Karpas-422 (cell line): ENCODE measurements around the gene BATF2. TPM values are rescaled to one million over a fixed set of nuclear protein-coding genes. Genes with fewer than 3 reads are reported as not detected.

Experiments
- DNase-seq: peaks from one replicate; pipeline ENCODE4 v3.0.0-alpha.2; 2015
- H2AFZ ChIP-seq: fragments of 200-600 bp; sonication (generic); 2 replicates; pipeline ENCODE4 v1.6.1; 2014; ENCODE audit warnings: antibody characterized with exemption, low read length, mixed read lengths
- H3K27ac ChIP-seq: fragments of 200-600 bp; sonication (generic); 2 replicates; pipeline ENCODE4 v1.5.1; 2014; ENCODE audit warnings: mild to moderate bottlenecking, low read length, moderate library complexity
- H3K27me3 ChIP-seq: fragments of 200-600 bp; sonication (generic); 2 replicates; pipeline ENCODE4 v1.6.1; 2014; ENCODE audit warnings: low read length, mixed read lengths
- H3K36me3 ChIP-seq: fragments of 200-600 bp; sonication (generic); 2 replicates; pipeline ENCODE4 v1.6.1; 2014; ENCODE audit warnings: low read length, mixed read lengths; ENCODE audit not compliant: insufficient read depth
- H3K4me1 ChIP-seq: fragments of 200-600 bp; sonication (generic); 2 replicates; pipeline ENCODE4 v1.6.1; 2014; ENCODE audit warnings: mild to moderate bottlenecking, low read length, mixed read lengths
- H3K4me2 ChIP-seq: fragments of 200-600 bp; sonication (generic); 2 replicates; pipeline ENCODE4 v1.6.1; 2014; ENCODE audit warnings: low read length, low read depth, mild to moderate bottlenecking; ENCODE audit not compliant: poor library complexity, severe bottlenecking
- H3K4me3 ChIP-seq: fragments of 200-600 bp; sonication (generic); 2 replicates; pipeline ENCODE4 v1.5.1; 2014; ENCODE audit warnings: mild to moderate bottlenecking, antibody characterized with exemption, low read length, mixed read lengths
- H3K79me2 ChIP-seq: fragments of 200-600 bp; sonication (generic); 2 replicates; pipeline ENCODE4 v1.6.1; 2014; ENCODE audit warnings: mild to moderate bottlenecking, low read length, mixed read lengths
- H3K9ac ChIP-seq: fragments of 200-600 bp; sonication (generic); 2 replicates; pipeline ENCODE4 v1.6.0; 2014; ENCODE audit warnings: low read length
- H3K9me2 ChIP-seq: fragments of 200-600 bp; sonication (generic), shearing (Covaris generic); replicated peaks from 2 replicates; pipeline ENCODE4 v1.6.0; 2014; ENCODE audit warnings: mild to moderate bottlenecking, low read length, moderate library complexity; ENCODE audit not compliant: insufficient read depth
- H3K9me3 ChIP-seq: fragments of 300-700, 200-600 bp; sonication (generic); 2 replicates; pipeline ENCODE4 v1.6.1; 2014; ENCODE audit warnings: low read length, mixed read lengths
- H4K20me1 ChIP-seq: fragments of 200-600 bp; sonication (generic); 2 replicates; pipeline ENCODE4 v1.6.1; 2014; ENCODE audit warnings: mild to moderate bottlenecking, antibody characterized with exemption, low read length, low read depth; ENCODE audit not compliant: insufficient read depth
- total RNA-seq: library from RNA; depleted of rRNA; stranded (reverse); fragments of >200 nt; shearing (Covaris generic); gene quantifications from 2 replicates; pipeline ENCODE4 v1.2.3, GENCODE V29; 2014; ENCODE audit warnings: low replicate concordance

The BATF2 gene
- total RNA-seq, 1 experiment from 2014 or later, result 1.1 TPM

DNA sequence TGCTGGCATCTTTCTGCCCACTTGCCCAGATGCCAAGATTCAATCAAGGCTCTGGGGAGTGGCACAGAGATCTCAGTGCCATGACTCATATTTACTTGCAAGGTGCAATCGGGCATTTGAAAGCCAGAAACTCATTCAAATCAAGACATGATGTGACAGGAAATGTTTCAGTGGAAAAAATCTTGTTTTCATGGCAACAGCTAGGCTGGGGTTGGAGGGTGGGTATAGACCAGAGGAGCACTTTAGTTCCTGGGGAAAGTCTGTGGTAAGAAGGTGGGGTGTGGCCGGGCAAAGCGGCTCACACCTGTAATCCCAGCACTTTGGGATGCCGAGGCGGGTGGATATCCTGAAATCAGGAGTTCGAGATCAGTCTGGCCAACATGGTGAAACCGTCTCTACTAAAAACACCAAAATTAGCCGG lies 26.0 kb downstream of the BATF2 start:
- Histone ChIP-seq H3K79me2 (no peaks in the 10 kb centered on the region), H3K27ac (no peak overlapping the region), H3K9me3 (no peaks in the 10 kb centered on the region), H3K36me3 (no peaks in the 10 kb centered on the region), H3K4me1 (peaks cover 14% of the 10 kb centered on the region), H3K27me3 (no peaks in the 10 kb centered on the region), H4K20me1 (no peaks in the 10 kb centered on the region), H3K9ac (no peak overlapping the region), H2AFZ (no peak overlapping the region), H3K9me2 (no peaks in the 10 kb centered on the region), H3K4me2 (no peak overlapping the region), H3K4me3 (no peak overlapping the region)
- no peak for DNase-seq

DNA sequence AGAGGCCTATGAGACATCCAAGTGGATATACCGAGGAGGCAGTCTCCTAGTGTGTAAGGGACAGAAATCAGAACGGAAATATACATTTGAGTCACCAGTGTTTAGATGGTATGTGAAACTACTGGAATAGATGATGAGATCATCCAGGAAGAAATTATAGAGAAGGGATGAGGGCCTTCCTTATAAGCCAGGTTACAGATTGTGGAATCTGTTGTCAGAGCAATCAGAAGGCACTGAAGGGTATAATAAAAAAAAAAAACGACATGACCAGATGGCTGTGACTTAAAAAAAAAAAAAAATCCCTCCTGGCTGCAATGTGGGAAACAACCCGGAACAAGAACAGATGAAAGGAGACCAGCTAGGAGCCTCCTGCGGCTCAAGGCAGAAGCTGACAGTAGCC lies 27.6 kb downstream of the BATF2 start:
- Histone ChIP-seq H3K9me2 (no peaks in the 10 kb centered on the region), H3K4me3 (no peak overlapping the region), H3K27ac (no peak overlapping the region), H3K9ac (no peak overlapping the region), H3K79me2 (no peaks in the 10 kb centered on the region), H3K36me3 (no peaks in the 10 kb centered on the region), H3K4me2 (no peak overlapping the region), H2AFZ (no peak overlapping the region), H3K9me3 (no peaks in the 10 kb centered on the region), H3K4me1 (peaks cover 10% of the 10 kb centered on the region), H3K27me3 (no peaks in the 10 kb centered on the region), H4K20me1 (no peaks in the 10 kb centered on the region)
- DNase-seq, result no peak

DNA sequence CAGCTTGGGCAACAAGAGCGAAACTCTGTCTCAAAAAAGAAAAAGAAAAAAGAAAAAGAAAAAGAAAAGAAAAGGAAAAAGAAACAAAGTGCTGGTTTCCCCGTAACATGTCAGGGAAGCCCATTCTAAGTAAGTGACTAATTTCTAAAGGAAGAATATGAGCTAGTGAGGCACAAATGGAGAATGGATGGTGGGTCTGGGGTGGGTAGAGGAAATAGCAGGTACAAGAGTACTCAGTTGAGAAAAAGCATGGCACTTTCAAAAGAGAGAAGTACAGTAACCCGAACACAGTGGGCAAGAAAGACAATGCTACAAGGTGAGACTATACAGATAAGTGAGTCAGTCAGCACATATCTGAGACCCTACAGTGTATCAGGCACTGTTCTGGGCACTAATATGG lies 29.4 kb downstream of the BATF2 start:
- no peaks in the 10 kb centered on the region for H3K27me3 ChIP-seq
- H3K9ac ChIP-seq, result no peak overlapping the region
- no peak overlapping the region for H3K27ac ChIP-seq
- H3K4me1 ChIP-seq, result no peaks in the 10 kb centered on the region
- no peaks in the 10 kb centered on the region for H4K20me1 ChIP-seq
- no peaks in the 10 kb centered on the region for H3K36me3 ChIP-seq
- no peak overlapping the region for H3K4me2 ChIP-seq
- DNase-seq, result no peak
- no peaks in the 10 kb centered on the region for H3K9me2 ChIP-seq
- no peak overlapping the region for H2AFZ ChIP-seq
- H3K9me3 ChIP-seq, result no peaks in the 10 kb centered on the region
- no peak overlapping the region for H3K4me3 ChIP-seq
- no peaks in the 10 kb centered on the region for H3K79me2 ChIP-seq

GRCh38 chr11:64963072-64963631 lies 33.6 kb downstream of the BATF2 start:
- Histone ChIP-seq H3K9me2 (no peaks in the 10 kb centered on the region), H3K4me2 (no peak overlapping the region), H3K9me3 (no peaks in the 10 kb centered on the region), H3K27ac (no peak overlapping the region), H3K79me2 (no peaks in the 10 kb centered on the region), H3K4me1 (peaks cover 7% of the 10 kb centered on the region), H3K27me3 (no peaks in the 10 kb centered on the region), H3K4me3 (no peak overlapping the region), H4K20me1 (no peaks in the 10 kb centered on the region), H3K36me3 (no peaks in the 10 kb centered on the region), H2AFZ (no peak overlapping the region), H3K9ac (no peak overlapping the region)
- DNase-seq, result no peak

DNA sequence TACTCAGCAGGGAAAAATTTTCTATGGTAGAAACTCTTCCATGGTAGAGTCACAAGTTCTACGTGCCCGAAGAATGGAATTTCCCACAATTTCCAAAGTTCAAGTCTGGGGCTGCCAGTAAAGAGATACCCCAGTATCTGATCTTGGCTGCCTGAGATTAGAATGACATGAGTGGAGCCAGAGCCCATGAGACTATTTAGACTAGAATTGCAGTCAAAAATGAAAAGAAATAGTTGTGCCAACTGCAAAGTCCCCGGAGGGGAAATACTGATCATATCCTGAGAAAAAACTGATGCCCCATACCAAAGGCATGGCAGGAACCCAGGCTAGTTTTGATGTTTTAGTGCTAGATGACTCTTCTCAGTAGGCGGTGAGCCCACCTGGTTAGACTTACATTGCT lies 36.1 kb downstream of the BATF2 start:
- no peaks in the 10 kb centered on the region for H3K79me2 ChIP-seq
- peaks cover 7% of the 10 kb centered on the region for H3K4me1 ChIP-seq
- no peak overlapping the region for H3K27ac ChIP-seq
- no peak for DNase-seq
- H3K9me3 ChIP-seq, result no peaks in the 10 kb centered on the region
- H3K36me3 ChIP-seq, result no peaks in the 10 kb centered on the region
- H3K27me3 ChIP-seq, result no peaks in the 10 kb centered on the region
- H3K9ac ChIP-seq, result no peak overlapping the region
- no peak overlapping the region for H3K4me2 ChIP-seq
- H4K20me1 ChIP-seq, result no peaks in the 10 kb centered on the region
- H2AFZ ChIP-seq, result no peak overlapping the region
- H3K9me2 ChIP-seq, result no peaks in the 10 kb centered on the region
- no peak overlapping the region for H3K4me3 ChIP-seq

- Histone ChIP-seq H4K20me1 (no peaks in the 10 kb centered on the region), H3K79me2 (no peaks in the 10 kb centered on the region), H3K4me3 (no peak overlapping the region), H3K36me3 (no peaks in the 10 kb centered on the region), H3K4me2 (no peak overlapping the region), H3K4me1 (peaks cover 7% of the 10 kb centered on the region), H3K9ac (no peak overlapping the region), H2AFZ (no peak overlapping the region), H3K9me3 (no peaks in the 10 kb centered on the region), H3K9me2 (no peaks in the 10 kb centered on the region), H3K27me3 (no peaks in the 10 kb centered on the region), H3K27ac (no peak overlapping the region)
- no peak for DNase-seq
Observed at GRCh38 chr11:64959498-64959897, 37.3 kb downstream of the BATF2 start.

DNA sequence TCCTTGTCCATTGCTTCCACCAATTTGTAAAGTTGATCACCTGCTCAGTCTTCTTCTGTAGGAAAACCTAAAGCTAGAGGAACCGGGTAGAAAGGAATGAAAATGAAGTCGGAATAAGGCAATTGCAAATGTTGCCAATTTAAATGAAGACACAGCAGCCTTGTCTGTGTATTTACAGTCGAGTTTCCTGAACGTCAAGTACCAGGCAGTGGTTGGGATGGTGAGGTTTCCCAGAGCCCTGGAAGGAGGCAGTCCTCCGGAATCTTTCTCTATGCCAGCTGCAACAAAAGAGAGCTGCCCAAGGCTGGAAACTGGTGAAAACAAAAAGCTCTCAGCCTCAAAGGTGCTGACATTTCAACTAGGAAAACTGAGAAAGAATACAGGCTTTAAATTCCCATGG lies 42.6 kb downstream of the BATF2 start:
- no peak for DNase-seq
- Histone ChIP-seq H3K36me3 (no peaks in the 10 kb centered on the region), H3K4me2 (no peak overlapping the region), H3K27me3 (no peaks in the 10 kb centered on the region), H3K4me3 (no peak overlapping the region), H2AFZ (no peak overlapping the region), H3K79me2 (no peaks in the 10 kb centered on the region), H3K4me1 (peaks cover 1% of the 10 kb centered on the region), H4K20me1 (no peaks in the 10 kb centered on the region), H3K9me3 (no peaks in the 10 kb centered on the region), H3K27ac (no peak overlapping the region), H3K9ac (no peak overlapping the region), H3K9me2 (no peaks in the 10 kb centered on the region)

- H3K4me2 ChIP-seq, result no peak overlapping the region
- no peaks in the 10 kb centered on the region for H3K79me2 ChIP-seq
- no peak overlapping the region for H3K27ac ChIP-seq
- no peaks in the 10 kb centered on the region for H3K9me3 ChIP-seq
- H3K36me3 ChIP-seq, result no peaks in the 10 kb centered on the region
- no peak overlapping the region for H3K9ac ChIP-seq
- no peaks in the 10 kb centered on the region for H3K27me3 ChIP-seq
- no peak overlapping the region for H2AFZ ChIP-seq
- DNase-seq, result no peak
- H3K4me1 ChIP-seq, result peaks cover 4% of the 10 kb centered on the region
- H3K9me2 ChIP-seq, result no peaks in the 10 kb centered on the region
- H3K4me3 ChIP-seq, result no peak overlapping the region
- no peaks in the 10 kb centered on the region for H4K20me1 ChIP-seq
Observed at GRCh38 chr11:64951529-64951928, 45.2 kb downstream of the BATF2 start.
